Gastroesophageal sphincter (tissue), 4 donors: Measurements from ENCODE around the gene USP5. TPM values are rescaled to one million over a fixed set of nuclear protein-coding genes. Genes with fewer than 3 reads are reported as not detected.

Experiments
- ATAC-seq: fragments of 150-250 bp; one replicate; pipeline ENCODE4 v1.9.1; 2016; ENCODE audit warnings: mild to moderate bottlenecking, moderate library complexity
- H3K27ac ChIP-seq, 4 donors: fragments of 200-600 bp; sonication (generic) in 3 of 4; 1 replicate in 3 of 4; 2 replicates in 1 of 4; pipeline ENCODE4 v1.5.1; 2016 to 2019
- H3K27me3 ChIP-seq: fragments of 200-600 bp; sonication (generic); one replicate; pipeline ENCODE4 v1.5.1; 2019
- H3K36me3 ChIP-seq, 2 donors: fragments of 200-600 bp; sonication (generic); one replicate each; pipeline ENCODE4 v1.5.1; 2019; ENCODE audit warnings: control low read depth in 1 of 2
- H3K4me1 ChIP-seq, 3 donors: fragments of 200-600 bp; sonication (generic); 1 replicate in 2 of 3; 2 replicates in 1 of 3; pipeline ENCODE4 v1.5.1; 2016 to 2019; ENCODE audit warnings: control low read depth in 2 of 3
- H3K4me3 ChIP-seq, 2 donors: fragments of 200-600 bp; sonication (generic); one replicate each; pipeline ENCODE4 v1.5.1; 2019; ENCODE audit warnings: mild to moderate bottlenecking in 1 of 2, moderate library complexity in 1 of 2
- H3K9me3 ChIP-seq, 3 donors: fragments of 200-600 bp; sonication (generic); one replicate each; pipeline ENCODE4 v1.5.1; 2017 to 2019; ENCODE audit warnings: control low read depth in 2 of 3
- CTCF ChIP-seq, 4 experiments: fragments of 200-600 bp in 2 of 4; fragments of 450-650 bp in 2 of 4; sonication (generic) in 1 of 4; IDR thresholded peaks; one replicate each; pipeline ENCODE4 v1.5.1; 2017 to 2019; ENCODE audit warnings: antibody characterized with exemption in 4 of 4, mild to moderate bottlenecking in 2 of 4, moderate library complexity in 2 of 4
- EP300 ChIP-seq: sonication (generic); formaldehyde crosslinking; IDR thresholded peaks from one replicate; pipeline ENCODE4 v1.6.1; 2017; ENCODE audit warnings: antibody characterized with exemption, mild to moderate bottlenecking
- POLR2A ChIP-seq, 2 donors: fragments of 450-650 bp; IDR thresholded peaks; one replicate each; pipeline ENCODE4 v1.6.1; 2017; ENCODE audit warnings: antibody characterized with exemption in 2 of 2, mild to moderate bottlenecking in 2 of 2, moderate library complexity in 1 of 2
- POLR2AphosphoS5 ChIP-seq: sonication (generic); formaldehyde crosslinking; IDR thresholded peaks from one replicate; pipeline ENCODE4 v1.6.1; 2017; ENCODE audit warnings: antibody characterized with exemption
- whole genome bisulfite sequencing, 2 donors: methylation state at CpG; one replicate each; pipeline ENCODE4 v1.1.5; 2018; ENCODE audit warnings: low coverage in 1 of 2; 5-methylcytosine and 5-hydroxymethylcytosine counted together
- total RNA-seq, 4 donors: library from RNA; depleted of rRNA; stranded (reverse); fragments of >200 nt; gene quantifications; one replicate each; pipeline ENCODE4 v1.1.0, GENCODE V29; 2016

USP5 gene
- total RNA-seq, 4 donors from 2014 or later: 43.4 to 70.9 (median 65.0) TPM

DNA sequence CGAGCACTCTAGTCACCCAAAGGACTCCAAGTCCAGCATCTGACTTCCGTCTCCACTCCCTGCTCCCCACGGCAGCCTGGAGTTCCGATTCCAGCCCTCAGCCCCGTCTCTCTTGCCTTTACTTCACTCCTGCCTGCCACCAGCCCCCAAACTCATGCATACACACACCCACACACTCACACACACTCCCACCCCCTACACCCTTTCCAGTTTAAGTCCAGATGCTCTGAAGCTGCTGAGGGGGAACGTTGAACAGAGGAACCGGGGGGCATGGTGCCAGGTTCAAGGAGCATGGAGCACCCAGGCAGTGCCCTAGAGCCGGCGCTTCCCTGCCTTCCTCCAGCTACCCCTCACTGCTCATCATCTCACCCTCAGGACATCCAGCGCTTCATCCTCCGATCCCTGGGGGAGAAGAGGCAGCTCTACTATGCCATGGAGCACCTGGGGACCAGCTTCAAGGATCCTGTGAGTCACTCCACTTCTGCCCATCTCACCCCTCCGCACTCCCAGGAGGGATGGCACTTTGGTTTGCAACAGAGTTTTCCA lies 20.4 kb upstream of the USP5 start:
- no peaks in the 10 kb centered on the region for H3K27me3 ChIP-seq
- no peak overlapping the region for H3K27ac ChIP-seq
- no peak overlapping the region for H3K4me3 ChIP-seq
- no peak for ATAC-seq
- H3K4me1 ChIP-seq: peaks cover 0 to 36% (median 22%) of the 10 kb centered on the region in 3 donors
- peaks cover 0 to 58% of the 10 kb centered on the region in 2 donors for H3K36me3 ChIP-seq
- no peaks in the 10 kb centered on the region for H3K9me3 ChIP-seq
- no peak for TF ChIP-seq POLR2AphosphoS5
- no peak for TF ChIP-seq EP300
- no peak for TF ChIP-seq CTCF (IDR thresholded peaks at IDR 0.05)
- TF ChIP-seq POLR2A (IDR thresholded peaks at IDR 0.05): no peak
- 74 to 76% methylated on average over 5 of the region's 12 CpGs for WGBS, 2 donors

- Histone ChIP-seq H3K4me1 (peaks cover 0 to 30% (median 18%) of the 10 kb centered on the region in 3 donors), H3K27ac (no peak overlapping the region), H3K27me3 (no peaks in the 10 kb centered on the region), H3K4me3 (no peak overlapping the region), H3K9me3 (no peaks in the 10 kb centered on the region), H3K36me3 (peaks cover 0 to 64% of the 10 kb centered on the region in 2 donors)
- no peak for ATAC-seq
- TF ChIP-seq POLR2A (IDR thresholded peaks at IDR 0.05): no peak
- no peak for TF ChIP-seq POLR2AphosphoS5
- TF ChIP-seq CTCF (IDR thresholded peaks at IDR 0.05): no peak
- TF ChIP-seq EP300: no peak
- 86 to 88% methylated on average over 2 to 4 of the region's 4 CpGs for WGBS, 2 donors
Observed at GRCh38 chr12:6832125-6832524, 19.8 kb upstream of the USP5 start.

GRCh38 chr12:6833189-6833890 lies 18.6 kb upstream of the USP5 start:
- Histone ChIP-seq H3K9me3 (no peaks in the 10 kb centered on the region), H3K4me3 (no peak overlapping the region), H3K4me1 (peaks cover 0 to 19% (median 9%) of the 10 kb centered on the region in 3 donors), H3K36me3 (peaks cover 0 to 76% of the 10 kb centered on the region in 2 donors), H3K27ac (peak overlapping the region in 1 of 4 donors; percentile 5), H3K27me3 (no peaks in the 10 kb centered on the region)
- WGBS, 2 donors: 73 to 88% methylated on average over 2 to 3 of the region's 6 CpGs
- TF ChIP-seq POLR2AphosphoS5: no peak
- TF ChIP-seq CTCF (IDR thresholded peaks at IDR 0.05): no peak
- no peak for TF ChIP-seq POLR2A (IDR thresholded peaks at IDR 0.05)
- no peak for TF ChIP-seq EP300
- no peak for ATAC-seq

DNA sequence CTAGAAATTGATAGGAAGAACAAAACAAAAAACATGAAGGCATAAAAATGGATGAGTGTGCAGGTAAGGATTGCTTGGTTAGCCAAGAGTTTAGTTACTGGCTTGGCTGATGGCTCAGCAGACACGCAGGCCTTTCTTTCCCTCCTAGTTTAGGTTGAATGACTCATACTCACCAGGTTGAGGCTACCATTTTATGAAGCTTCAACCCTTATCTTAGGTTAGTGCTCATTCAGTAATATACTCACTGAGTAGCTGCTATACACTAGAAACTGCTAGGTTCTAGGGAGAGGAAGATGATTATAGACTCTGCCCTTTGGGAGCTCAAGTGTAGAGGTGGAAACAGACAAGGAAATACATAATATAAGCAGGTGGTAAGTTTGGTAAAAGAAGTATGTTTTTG lies 17.7 kb upstream of the USP5 start:
- ATAC-seq: no peak
- no peak for TF ChIP-seq EP300
- Histone ChIP-seq H3K4me3 (no peak overlapping the region), H3K9me3 (no peaks in the 10 kb centered on the region), H3K27me3 (no peaks in the 10 kb centered on the region), H3K4me1 (peaks cover 0 to 14% (median 9%) of the 10 kb centered on the region in 3 donors), H3K36me3 (peaks cover 0 to 85% of the 10 kb centered on the region in 2 donors), H3K27ac (no peak overlapping the region)
- 20 to 86% methylated on average over 1 of the region's 1 CpG for WGBS, 2 donors

DNA sequence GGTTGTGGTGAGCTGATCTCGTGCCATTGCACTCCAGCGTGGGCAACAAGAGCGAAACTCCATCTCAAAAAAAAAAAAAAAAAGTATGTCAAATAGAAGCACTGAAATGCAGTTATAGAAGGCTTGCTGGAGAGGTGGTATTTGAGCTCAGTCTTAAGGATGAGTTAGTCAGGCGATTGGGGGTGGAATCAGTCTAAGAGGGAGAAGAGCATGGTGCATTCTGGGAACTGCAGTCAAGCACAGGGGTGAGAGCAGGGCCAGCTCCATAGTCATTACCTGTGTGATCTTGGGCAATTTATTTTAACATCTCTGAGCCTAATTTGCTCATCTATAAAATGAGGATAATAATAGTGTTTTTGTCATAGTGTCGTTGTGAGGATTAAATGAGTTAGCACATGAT lies 17.1 kb upstream of the USP5 start:
- Histone ChIP-seq H3K9me3 (no peaks in the 10 kb centered on the region), H3K27ac (no peak overlapping the region), H3K36me3 (peaks cover 0 to 91% of the 10 kb centered on the region in 2 donors), H3K27me3 (no peaks in the 10 kb centered on the region), H3K4me1 (peaks cover 0 to 8% (median 3%) of the 10 kb centered on the region in 3 donors), H3K4me3 (no peak overlapping the region)
- TF ChIP-seq EP300: no peak
- TF ChIP-seq POLR2A (IDR thresholded peaks at IDR 0.05): no peak
- TF ChIP-seq POLR2AphosphoS5: no peak
- no peak for TF ChIP-seq CTCF (IDR thresholded peaks at IDR 0.05)
- no peak for ATAC-seq
- 70 to 79% methylated on average over 3 to 4 of the region's 5 CpGs for WGBS, 2 donors
